DND-41 (cell line): ENCODE results near the gene RNLS.

ENCODE experiments used
- ATAC-seq: fragments of 200-7000 bp; cut with Tn5 transposase; 3 replicates; pipeline ENCODE4 v1.9.1; 2021; ENCODE audit warnings: low read depth; ENCODE audit not compliant: insufficient read depth
- DNase-seq: peaks from one replicate; pipeline ENCODE4 v3.0.0-alpha.2; 2020
- H2AFZ ChIP-seq: 2 replicates; pipeline ENCODE4 v1.6.0; 2012; ENCODE audit warnings: low read depth, low read length
- H3K27ac ChIP-seq: 2 replicates; pipeline ENCODE4 v1.5.1; 2012; ENCODE audit warnings: low read length, inconsistent platforms
- H3K27me3 ChIP-seq: fragments of 200-600 bp; sonication (generic); 2 replicates; pipeline ENCODE4 v1.6.0; 2012; ENCODE audit warnings: low read length, mild to moderate bottlenecking, inconsistent platforms; ENCODE audit not compliant: insufficient read depth, poor library complexity
- H3K36me3 ChIP-seq: 2 replicates; pipeline ENCODE4 v1.5.1; 2012; ENCODE audit warnings: low read length, inconsistent platforms; ENCODE audit not compliant: insufficient read depth
- H3K4me1 ChIP-seq: 2 replicates; pipeline ENCODE4 v1.5.1; 2012; ENCODE audit warnings: mild to moderate bottlenecking, low read length; ENCODE audit not compliant: insufficient read depth
- H3K4me2 ChIP-seq: 2 replicates; pipeline ENCODE4 v1.6.0; 2012; ENCODE audit warnings: mild to moderate bottlenecking, moderate library complexity, low read length, inconsistent platforms; ENCODE audit not compliant: insufficient read depth
- H3K4me3 ChIP-seq, 2 experiments: fragments of 200-600 bp in 1 of 2; shearing (Covaris generic) in 1 of 2; 2 replicates each; pipeline ENCODE4 v1.5.1; 2012 to 2016; ENCODE audit warnings: inconsistent platforms in 2 of 2, low read length in 2 of 2, mild to moderate bottlenecking in 2 of 2, low read depth in 1 of 2, moderate library complexity in 1 of 2
- H3K79me2 ChIP-seq: 2 replicates; pipeline ENCODE4 v1.6.0; 2012; ENCODE audit warnings: low read length, inconsistent platforms; ENCODE audit not compliant: insufficient read depth
- H3K9ac ChIP-seq: 2 replicates; pipeline ENCODE4 v1.6.0; 2012; ENCODE audit warnings: low read depth, mild to moderate bottlenecking, inconsistent platforms, low read length, moderate library complexity
- H3K9me3 ChIP-seq: 2 replicates; pipeline ENCODE4 v1.5.1; 2012; ENCODE audit warnings: low read length, moderate library complexity, mild to moderate bottlenecking, inconsistent platforms; ENCODE audit not compliant: insufficient read depth, severe bottlenecking
- H4K20me1 ChIP-seq: 2 replicates; pipeline ENCODE4 v1.6.0; 2012; ENCODE audit warnings: low read length; ENCODE audit not compliant: insufficient read depth
- CTCF ChIP-seq: IDR thresholded peaks from 2 replicates; pipeline ENCODE4 v1.5.1; 2012; ENCODE audit warnings: borderline replicate concordance, low read length, moderate library complexity, mild to moderate bottlenecking; ENCODE audit not compliant: poor library complexity, severe bottlenecking; ENCODE audit errors: extremely low read depth
- EZH2 ChIP-seq: IDR thresholded peaks from 3 replicates; pipeline ENCODE4 v1.6.1; 2012; ENCODE audit warnings: borderline replicate concordance, low read depth, mild to moderate bottlenecking, moderate library complexity, low read length, inconsistent platforms; ENCODE audit not compliant: severe bottlenecking

The RNLS gene

GRCh38 chr10:88437411-88437810, 145.7 kb downstream of the RNLS start:
- H3K27ac ChIP-seq, result no peak overlapping the region
- H3K4me2 ChIP-seq, result no peak overlapping the region
- no peak overlapping the region for H2AFZ ChIP-seq
- no peaks in the 10 kb centered on the region for H3K36me3 ChIP-seq
- no peaks in the 10 kb centered on the region for H3K4me1 ChIP-seq
- H4K20me1 ChIP-seq, result no peaks in the 10 kb centered on the region
- DNase-seq, result no peak
- ATAC-seq, result no peak
- no peaks in the 10 kb centered on the region for H3K79me2 ChIP-seq
- TF ChIP-seq CTCF, result no peak
- no peak for TF ChIP-seq EZH2
- H3K27me3 ChIP-seq, result no peaks in the 10 kb centered on the region
- H3K9ac ChIP-seq, result no peak overlapping the region
- H3K4me3 ChIP-seq, result no peak overlapping the region
- H3K9me3 ChIP-seq, result no peaks in the 10 kb centered on the region

- Histone ChIP-seq H3K9me3 (no peaks in the 10 kb centered on the region), H3K4me2 (no peak overlapping the region), H4K20me1 (no peaks in the 10 kb centered on the region), H3K27me3 (no peaks in the 10 kb centered on the region), H3K27ac (no peak overlapping the region), H3K79me2 (no peaks in the 10 kb centered on the region), H2AFZ (no peak overlapping the region), H3K9ac (no peak overlapping the region), H3K36me3 (no peaks in the 10 kb centered on the region), H3K4me3 (no peak overlapping the region), H3K4me1 (no peaks in the 10 kb centered on the region)
- TF ChIP-seq CTCF, result no peak
- no peak for DNase-seq
- ATAC-seq, result no peak
These were observed 149.4 kb downstream of the RNLS start for GRCh38 chr10:88433565-88434186.

GRCh38 chr10:88431103-88431502, 152.0 kb downstream of the RNLS start:
- Histone ChIP-seq H3K9me3 (no peaks in the 10 kb centered on the region), H2AFZ (no peak overlapping the region), H3K9ac (no peak overlapping the region), H3K4me3 (no peak overlapping the region), H3K27ac (no peak overlapping the region), H3K4me2 (no peak overlapping the region), H3K79me2 (no peaks in the 10 kb centered on the region), H3K4me1 (peaks cover 4% of the 10 kb centered on the region; the same call in 1 of the 2 replicates), H3K27me3 (no peaks in the 10 kb centered on the region), H4K20me1 (no peaks in the 10 kb centered on the region), H3K36me3 (no peaks in the 10 kb centered on the region)
- ATAC-seq (no peak), DNase-seq (no peak)
- no peak for TF ChIP-seq CTCF

GRCh38 chr10:88428976-88429375, 154.1 kb downstream of the RNLS start:
- Histone ChIP-seq H3K36me3 (no peaks in the 10 kb centered on the region), H3K9me3 (no peaks in the 10 kb centered on the region), H3K4me1 (peaks cover 4% of the 10 kb centered on the region; the same call in 1 of the 2 replicates), H3K4me2 (no peak overlapping the region), H3K27ac (no peak overlapping the region), H2AFZ (no peak overlapping the region), H3K9ac (no peak overlapping the region), H3K79me2 (no peaks in the 10 kb centered on the region), H4K20me1 (no peaks in the 10 kb centered on the region), H3K4me3 (no peak overlapping the region), H3K27me3 (no peaks in the 10 kb centered on the region)
- ATAC-seq (no peak), DNase-seq (no peak)
- no peak for TF ChIP-seq CTCF
- no peak for TF ChIP-seq EZH2
